Kidney tubule cell (primary cell): ENCODE results near the gene TMEM132A.
"Not testable (repeated sequence)": the region's sequence is repeated elsewhere in the genome, so short reads cannot be mapped to it uniquely, and the experiment has no call there.

Experiments
- DNase-seq: peaks from one replicate; pipeline ENCODE4 v3.0.0-alpha.2; 2018; ENCODE audit warnings: low spot score

Gene TMEM132A

DNA sequence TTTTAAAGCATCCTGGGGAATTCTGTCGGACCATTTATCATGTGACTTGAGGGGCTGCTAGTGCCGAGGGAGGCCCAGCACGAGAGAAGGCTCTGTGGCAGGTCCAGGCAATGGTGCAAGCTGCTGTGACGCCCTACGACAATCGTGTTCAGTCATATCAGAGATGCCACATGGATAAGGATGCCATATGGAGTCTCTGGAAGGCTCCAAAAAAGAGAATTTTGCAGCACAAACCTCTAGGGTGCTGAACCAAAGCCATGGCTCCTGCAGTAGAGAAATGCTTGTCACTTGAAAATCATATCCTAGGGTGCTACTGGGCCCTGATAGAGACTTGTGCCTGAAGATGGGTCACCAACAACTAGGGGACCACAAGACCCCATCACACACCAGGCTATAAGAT is 40.5 kb downstream of the TMEM132A start:
- DNase-seq, result no peak

DNA sequence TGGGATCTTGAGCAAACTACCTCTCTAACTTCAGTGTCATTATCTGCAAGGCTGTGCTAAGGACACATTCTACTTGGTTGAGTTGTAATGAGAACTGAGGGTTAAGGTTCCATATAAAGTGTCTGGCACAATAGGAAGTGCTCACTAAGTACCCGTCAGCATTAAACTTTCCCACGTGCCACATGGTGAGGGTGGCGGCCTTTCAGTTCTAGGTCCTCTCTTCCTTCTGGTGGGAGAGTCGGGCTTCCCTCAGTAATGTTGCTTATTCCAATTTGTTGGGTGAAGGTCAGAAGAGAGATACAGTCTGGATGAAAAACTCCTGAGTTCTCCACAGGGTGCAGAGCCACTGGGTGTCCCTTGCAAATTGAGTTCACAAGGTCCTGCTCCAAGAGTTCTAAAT is 42.6 kb downstream of the TMEM132A start:
- DNase-seq, result no peak

DNA sequence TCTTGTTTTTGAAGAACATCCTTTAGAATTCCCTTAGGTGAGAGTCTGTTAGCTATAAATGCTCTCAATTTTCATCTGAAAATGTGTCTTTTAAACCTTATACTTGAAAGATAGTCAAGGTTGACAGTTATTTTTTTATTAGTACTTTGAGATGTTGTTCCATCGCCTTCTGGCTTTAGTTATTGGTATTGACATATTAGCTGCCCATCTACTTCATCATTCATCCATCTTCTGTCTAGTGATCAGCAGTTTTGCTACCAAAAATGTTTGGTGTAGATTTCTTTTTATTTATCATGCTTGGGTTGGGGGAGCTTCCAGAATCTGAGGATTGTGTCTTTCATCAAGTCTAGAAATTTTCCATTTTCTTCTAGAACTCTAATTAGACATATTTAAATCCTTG is 44.0 kb downstream of the TMEM132A start:
- no peak for DNase-seq

- peak; percentile 48 for DNase-seq
Observed at GRCh38 chr11:60970369-60970774, 46.1 kb downstream of the TMEM132A start.

DNA sequence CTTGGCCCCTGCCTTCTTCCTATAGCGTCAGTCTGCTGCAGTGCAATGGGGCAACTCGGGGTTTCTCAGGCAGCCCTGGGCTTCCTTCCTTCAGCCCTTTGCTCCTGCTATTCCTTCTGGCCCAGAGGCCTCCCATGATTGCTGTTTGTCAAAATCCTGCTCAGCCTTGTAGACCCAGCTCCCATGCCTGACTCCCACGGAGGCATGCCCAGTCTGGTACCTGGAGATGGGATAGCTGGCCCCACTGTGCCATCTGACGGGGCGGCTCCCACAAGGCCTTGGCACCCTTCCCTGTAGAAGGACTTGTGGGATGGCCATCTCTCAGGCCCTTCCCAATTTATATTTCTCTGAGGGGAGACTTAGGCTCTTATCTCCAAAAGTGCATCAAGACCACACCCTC is 46.6 kb downstream of the TMEM132A start:
- no peak for DNase-seq

GRCh38 chr11:60971520-60971919 is 47.3 kb downstream of the TMEM132A start, which contains the start of gene CD6:
TSS of gene CD6 (plus strand) at chr11:60971680. CDS start at chr11:60971866, 186 bp downstream.
- DNase-seq, result no peak

- no peak for DNase-seq
Observed at GRCh38 chr11:60972182-60973030, 48.1 kb downstream of the TMEM132A start.

GRCh38 chr11:60973699-60974098 is 49.4 kb downstream of the TMEM132A start:
- no peak for DNase-seq

DNA sequence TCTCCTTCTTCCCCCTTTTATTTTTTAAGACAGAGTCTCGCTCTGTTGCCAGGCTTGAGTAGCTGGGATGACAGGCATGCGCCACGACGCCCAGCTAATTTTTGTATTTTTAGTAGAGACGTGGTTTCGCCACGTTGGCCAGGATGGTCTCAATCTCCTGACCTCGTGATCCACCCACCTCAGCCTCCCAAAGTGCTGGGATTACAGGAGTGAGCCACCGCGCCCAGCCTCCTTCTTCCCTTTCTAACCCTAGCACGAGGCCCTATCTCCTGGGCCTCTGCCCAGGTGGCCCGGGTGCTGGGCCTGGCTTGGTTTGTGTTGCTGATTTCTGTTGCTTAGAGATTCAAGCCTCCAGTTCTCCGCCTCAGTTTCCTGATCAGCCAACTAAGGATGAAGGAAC is 50.1 kb downstream of the TMEM132A start:
- DNase-seq, result not testable (repeated sequence)

GRCh38 chr11:60974726-60975125 is 50.5 kb downstream of the TMEM132A start:
- DNase-seq, result no peak

DNA sequence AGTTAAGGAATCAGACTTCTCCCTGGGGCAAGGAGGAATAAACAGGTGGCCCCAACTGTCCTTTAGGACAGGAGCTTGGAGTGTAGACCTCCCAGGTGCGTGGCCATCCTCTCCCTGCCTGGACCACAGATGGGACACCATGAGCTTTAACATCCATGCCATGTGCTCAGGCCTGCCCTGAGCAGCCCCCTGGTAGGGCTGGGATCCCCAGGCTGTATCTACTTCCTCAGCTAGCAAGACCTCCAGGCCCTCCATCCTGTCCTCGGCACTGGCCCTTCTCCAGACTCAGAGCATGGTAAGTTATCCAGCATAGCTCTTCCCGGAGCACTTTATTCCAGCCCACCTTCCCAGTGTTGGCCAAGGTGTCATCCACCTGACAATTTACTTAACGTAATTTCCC is 53.0 kb downstream of the TMEM132A start:
- no peak for DNase-seq

- no peak for DNase-seq
Observed at GRCh38 chr11:60977836-60978235, 53.6 kb downstream of the TMEM132A start.

- DNase-seq, result no peak
Observed at GRCh38 chr11:60978546-60979380, 54.5 kb downstream of the TMEM132A start.

DNA sequence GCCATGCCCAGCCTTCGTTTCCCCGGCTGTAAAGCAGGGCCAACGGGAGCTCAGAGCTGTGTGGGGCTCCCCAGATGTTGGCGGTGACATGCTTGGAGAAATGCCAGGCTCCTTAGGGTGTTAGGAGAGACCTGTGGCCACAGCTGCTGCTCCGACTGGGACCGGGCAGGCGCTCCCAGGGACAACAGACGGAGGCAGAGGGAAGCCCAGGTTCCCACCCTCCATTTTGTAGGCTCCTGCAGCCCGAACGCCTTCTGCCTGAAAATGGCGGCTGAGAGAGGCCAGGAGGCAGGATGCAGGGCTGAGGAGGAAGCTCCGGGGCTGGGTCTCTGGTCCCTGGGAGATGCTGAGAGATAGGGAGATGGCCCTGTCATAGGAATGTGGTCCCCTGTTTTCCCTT is 57.3 kb downstream of the TMEM132A start:
- no peak for DNase-seq

- DNase-seq, result no peak
Observed at GRCh38 chr11:60982184-60982583, 57.9 kb downstream of the TMEM132A start.

- no peak for DNase-seq
Observed at GRCh38 chr11:60984149-60984548, 59.9 kb downstream of the TMEM132A start.

- no peak for DNase-seq
Observed at GRCh38 chr11:60984636-60985035, 60.4 kb downstream of the TMEM132A start.

GRCh38 chr11:60985501-60985900 is 61.2 kb downstream of the TMEM132A start:
- no peak for DNase-seq

GRCh38 chr11:60985991-60986915 is 62.0 kb downstream of the TMEM132A start:
- no peak for DNase-seq
